HEK293 (cell line): ENCODE data around the gene CEP68.

Experiments used
- CTCF ChIA-PET: fragments of 350-600 bp; formaldehyde crosslinking; extraction: SDS; loops from one replicate; lab custom pipeline; 2021; ENCODE audit warnings: antibody characterized with exemption; lab: Yijun Ruan, JAX
- POLR2A ChIA-PET: fragments of 300-600 bp; formaldehyde crosslinking; extraction: SDS; loops from one replicate; lab custom pipeline; 2020; ENCODE audit warnings: antibody characterized with exemption, inconsistent platforms; lab: Yijun Ruan, JAX
- H3K27ac ChIP-seq: fragments of 200-500 bp; sonication (Bioruptor generic); 2 replicates; pipeline ENCODE4 v1.5.1; 2014; ENCODE audit warnings: low read depth, low read length, control low read depth, inconsistent platforms; ENCODE audit errors: extremely low read depth
- H3K36me3 ChIP-seq, 2 experiments: fragments of 200-500 bp in 1 of 2; sonication (Bioruptor generic) in 1 of 2; 1 replicate in 1 of 2; 2 replicates in 1 of 2; pipeline ENCODE4 v1.5.1; 2014 to 2017; ENCODE audit warnings: inconsistent platforms in 2 of 2, low read length in 2 of 2; ENCODE audit not compliant: control insufficient read depth in 2 of 2, insufficient read depth in 1 of 2
- H3K4me1 ChIP-seq: fragments of 200-500 bp; sonication (Bioruptor generic); 2 replicates; pipeline ENCODE4 v1.5.1; 2014; ENCODE audit warnings: mild to moderate bottlenecking, low read length, inconsistent platforms; ENCODE audit not compliant: control insufficient read depth, insufficient read depth
- H3K4me3 ChIP-seq: 2 replicates; pipeline ENCODE4 v1.5.1; 2011; ENCODE audit warnings: low read depth, mild to moderate bottlenecking, control low read depth, low read length, moderate library complexity
- H3K9me3 ChIP-seq: fragments of 200-500 bp; sonication (Bioruptor generic); 2 replicates; pipeline ENCODE4 v1.5.1; 2014; ENCODE audit warnings: low read depth, low read length, inconsistent platforms; ENCODE audit not compliant: control insufficient read depth, insufficient read depth
- ZIC2 ChIP-seq: fragments of 450-650 bp; formaldehyde crosslinking; IDR thresholded peaks from 2 replicates; pipeline ENCODE4 v1.5.1; 2016; ENCODE audit warnings: missing biosample characterization, missing genetic modification characterization
- ZNF174 ChIP-seq: fragments of 450-650 bp; formaldehyde crosslinking; IDR thresholded peaks from 2 replicates; pipeline ENCODE4 v1.5.0; 2017; ENCODE audit warnings: missing biosample characterization, mild to moderate bottlenecking, missing genetic modification characterization
- ZNF324 ChIP-seq: fragments of 450-650 bp; formaldehyde crosslinking; IDR thresholded peaks from 2 replicates; pipeline ENCODE4 v1.5.1; 2016; ENCODE audit warnings: missing biosample characterization, missing genetic modification characterization
- ZNF341 ChIP-seq: fragments of 450-650 bp; formaldehyde crosslinking; IDR thresholded peaks from 2 replicates; pipeline ENCODE4; 2016; ENCODE audit warnings: low read depth, missing biosample characterization, missing genetic modification characterization
- ZNF549 ChIP-seq: fragments of 450-650 bp; IDR thresholded peaks from 2 replicates; pipeline ENCODE4 v1.5.1; 2018; ENCODE audit warnings: missing biosample characterization, missing genetic modification characterization, mild to moderate bottlenecking, inconsistent platforms, moderate library complexity
- ZNF692 ChIP-seq: fragments of 450-650 bp; formaldehyde crosslinking; IDR thresholded peaks from 2 replicates; pipeline ENCODE4 v1.5.1; 2016; ENCODE audit warnings: missing biosample characterization, missing genetic modification characterization
- ZNF768 ChIP-seq: fragments of 450-650 bp; formaldehyde crosslinking; IDR thresholded peaks from 2 replicates; pipeline ENCODE4 v1.5.1; 2018; ENCODE audit warnings: missing biosample characterization, mild to moderate bottlenecking, missing genetic modification characterization
- ZNF837 ChIP-seq: fragments of 450-650 bp; formaldehyde crosslinking; IDR thresholded peaks from 2 replicates; pipeline ENCODE4 v1.5.1; 2016; ENCODE audit warnings: missing biosample characterization, missing genetic modification characterization
- TF ChIP-seq, protein P1 (sequence below): fragments of 450-650 bp; formaldehyde crosslinking; IDR thresholded peaks from 2 replicates; pipeline ENCODE4 v1.5.1; 2017; ENCODE audit warnings: missing biosample characterization, missing genetic modification characterization
- TF ChIP-seq, protein P2 (sequence below): fragments of 450-650 bp; formaldehyde crosslinking; conservative IDR thresholded peaks from 2 replicates; pipeline ENCODE4 v1.5.1; 2016; ENCODE audit warnings: low read depth, missing biosample characterization, missing genetic modification characterization
- TF ChIP-seq, protein P3 (sequence below): fragments of 450-650 bp; formaldehyde crosslinking; conservative IDR thresholded peaks from 2 replicates; pipeline ENCODE4 v1.5.1; 2016; ENCODE audit warnings: low read depth, missing biosample characterization, missing genetic modification characterization

Gene CEP68

GRCh38 chr2:65045651-65046050 lies 10.6 kb upstream of the CEP68 start:
- H3K4me1 ChIP-seq = no peaks in the 10 kb centered on the region
- H3K4me3 ChIP-seq = no peak overlapping the region
- ChIA-PET CTCF (interaction anchor here (0.7 kb wide), 1 partner anchor 453 kb away, joined by 4 read pairs; no protein-coding TSS in a partner anchor), POLR2A (interaction anchor here (3.1 kb wide), 1 partner anchor 10 kb away, joined by 29 read pairs; the partner anchor contains the start of gene CEP68)
- no peaks in the 10 kb centered on the region for H3K9me3 ChIP-seq
- H3K27ac ChIP-seq = no peak overlapping the region
- peaks cover 0 to 25% of the 10 kb centered on the region in 2 experiments; a peak in 2 of 3 replicates for H3K36me3 ChIP-seq
- TF ChIP-seq ZNF324 (tag by site-specific recombination) = no peak
- TF ChIP-seq ZNF549 (tag by site-specific recombination) = peak; percentile 64
- TF ChIP-seq ZNF768 (tag by site-specific recombination) = no peak
- TF ChIP-seq ZIC2 = peak; percentile 56; the same call in 1 of the 2 replicates
- TF ChIP-seq, all 188 proteins: peak for 2

- Histone ChIP-seq H3K4me3 (no peak overlapping the region), H3K4me1 (no peaks in the 10 kb centered on the region), H3K9me3 (no peaks in the 10 kb centered on the region), H3K27ac (no peak overlapping the region), H3K36me3 (peaks cover 0 to 25% of the 10 kb centered on the region in 2 experiments; a peak in 2 of 3 replicates)
- ChIA-PET POLR2A (interaction anchor here (0.6 to 3.1 kb wide), 3 partner anchors 9 to 129 kb away, joined by 3 to 29 read pairs (median 5); partner anchors contain the start of gene CEP68), CTCF (interaction anchor here (0.7 to 1.4 kb wide), 2 partner anchors 22 to 460 kb away, joined by 3 to 4 read pairs; no protein-coding TSS in a partner anchor)
- TF ChIP-seq ZNF174 (no peak), ZNF341 (no peak), ZNF837 (tag by site-specific recombination) (no peak)
- TF ChIP-seq, protein P1, sequence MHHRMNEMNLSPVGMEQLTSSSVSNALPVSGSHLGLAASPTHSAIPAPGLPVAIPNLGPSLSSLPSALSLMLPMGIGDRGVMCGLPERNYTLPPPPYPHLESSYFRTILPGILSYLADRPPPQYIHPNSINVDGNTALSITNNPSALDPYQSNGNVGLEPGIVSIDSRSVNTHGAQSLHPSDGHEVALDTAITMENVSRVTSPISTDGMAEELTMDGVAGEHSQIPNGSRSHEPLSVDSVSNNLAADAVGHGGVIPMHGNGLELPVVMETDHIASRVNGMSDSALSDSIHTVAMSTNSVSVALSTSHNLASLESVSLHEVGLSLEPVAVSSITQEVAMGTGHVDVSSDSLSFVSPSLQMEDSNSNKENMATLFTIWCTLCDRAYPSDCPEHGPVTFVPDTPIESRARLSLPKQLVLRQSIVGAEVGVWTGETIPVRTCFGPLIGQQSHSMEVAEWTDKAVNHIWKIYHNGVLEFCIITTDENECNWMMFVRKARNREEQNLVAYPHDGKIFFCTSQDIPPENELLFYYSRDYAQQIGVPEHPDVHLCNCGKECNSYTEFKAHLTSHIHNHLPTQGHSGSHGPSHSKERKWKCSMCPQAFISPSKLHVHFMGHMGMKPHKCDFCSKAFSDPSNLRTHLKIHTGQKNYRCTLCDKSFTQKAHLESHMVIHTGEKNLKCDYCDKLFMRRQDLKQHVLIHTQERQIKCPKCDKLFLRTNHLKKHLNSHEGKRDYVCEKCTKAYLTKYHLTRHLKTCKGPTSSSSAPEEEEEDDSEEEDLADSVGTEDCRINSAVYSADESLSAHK (tag by site-specific recombination) = no peak
- TF ChIP-seq, protein P2, sequence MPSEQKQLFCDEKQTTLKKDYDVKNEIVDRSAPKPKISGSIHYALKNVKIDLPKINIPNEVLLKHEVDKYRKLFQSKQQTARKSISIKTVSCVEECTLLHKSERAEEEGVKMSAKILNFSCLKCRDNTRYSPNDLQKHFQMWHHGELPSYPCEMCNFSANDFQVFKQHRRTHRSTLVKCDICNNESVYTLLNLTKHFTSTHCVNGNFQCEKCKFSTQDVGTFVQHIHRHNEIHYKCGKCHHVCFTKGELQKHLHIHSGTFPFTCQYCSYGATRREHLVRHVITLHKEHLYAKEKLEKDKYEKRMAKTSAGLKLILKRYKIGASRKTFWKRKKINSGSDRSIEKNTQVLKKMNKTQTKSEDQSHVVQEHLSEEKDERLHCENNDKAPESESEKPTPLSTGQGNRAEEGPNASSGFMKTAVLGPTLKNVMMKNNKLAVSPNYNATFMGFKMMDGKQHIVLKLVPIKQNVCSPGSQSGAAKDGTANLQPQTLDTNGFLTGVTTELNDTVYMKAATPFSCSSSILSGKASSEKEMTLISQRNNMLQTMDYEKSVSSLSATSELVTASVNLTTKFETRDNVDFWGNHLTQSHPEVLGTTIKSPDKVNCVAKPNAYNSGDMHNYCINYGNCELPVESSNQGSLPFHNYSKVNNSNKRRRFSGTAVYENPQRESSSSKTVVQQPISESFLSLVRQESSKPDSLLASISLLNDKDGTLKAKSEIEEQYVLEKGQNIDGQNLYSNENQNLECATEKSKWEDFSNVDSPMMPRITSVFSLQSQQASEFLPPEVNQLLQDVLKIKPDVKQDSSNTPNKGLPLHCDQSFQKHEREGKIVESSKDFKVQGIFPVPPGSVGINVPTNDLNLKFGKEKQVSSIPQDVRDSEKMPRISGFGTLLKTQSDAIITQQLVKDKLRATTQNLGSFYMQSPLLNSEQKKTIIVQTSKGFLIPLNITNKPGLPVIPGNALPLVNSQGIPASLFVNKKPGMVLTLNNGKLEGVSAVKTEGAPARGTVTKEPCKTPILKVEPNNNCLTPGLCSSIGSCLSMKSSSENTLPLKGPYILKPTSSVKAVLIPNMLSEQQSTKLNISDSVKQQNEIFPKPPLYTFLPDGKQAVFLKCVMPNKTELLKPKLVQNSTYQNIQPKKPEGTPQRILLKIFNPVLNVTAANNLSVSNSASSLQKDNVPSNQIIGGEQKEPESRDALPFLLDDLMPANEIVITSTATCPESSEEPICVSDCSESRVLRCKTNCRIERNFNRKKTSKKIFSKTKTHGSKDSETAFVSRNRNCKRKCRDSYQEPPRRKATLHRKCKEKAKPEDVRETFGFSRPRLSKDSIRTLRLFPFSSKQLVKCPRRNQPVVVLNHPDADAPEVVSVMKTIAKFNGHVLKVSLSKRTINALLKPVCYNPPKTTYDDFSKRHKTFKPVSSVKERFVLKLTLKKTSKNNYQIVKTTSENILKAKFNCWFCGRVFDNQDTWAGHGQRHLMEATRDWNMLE (tag by site-specific recombination) = no peak
Observed at GRCh38 chr2:65046633-65047407, 9.4 kb upstream of the CEP68 start.

GRCh38 chr2:65049010-65049639 lies 7.1 kb upstream of the CEP68 start:
- Histone ChIP-seq H3K27ac (no peak overlapping the region), H3K9me3 (no peaks in the 10 kb centered on the region), H3K36me3 (peaks cover 0 to 18% of the 10 kb centered on the region in 2 experiments; a peak in 1 of 3 replicates), H3K4me3 (no peak overlapping the region), H3K4me1 (no peaks in the 10 kb centered on the region)
- POLR2A ChIA-PET = interaction anchor here (1.1 kb wide), 1 partner anchor 81 kb away, joined by 3 read pairs; the partner anchor contains the start of gene RAB1A
- CTCF ChIA-PET = interaction anchor here (0.7 to 1.8 kb wide), 3 partner anchors 9 to 524 kb away, joined by 3 to 7 read pairs (median 4); no protein-coding TSS in a partner anchor
- TF ChIP-seq ZNF692 (tag by site-specific recombination) = peak; percentile 59; the same call in 1 of the 2 replicates
- TF ChIP-seq, protein P1 (tag by site-specific recombination) = 0 out of 2 replicates have a peak, but pooled peaks have one; percentile 26
- TF ChIP-seq, protein P3, sequence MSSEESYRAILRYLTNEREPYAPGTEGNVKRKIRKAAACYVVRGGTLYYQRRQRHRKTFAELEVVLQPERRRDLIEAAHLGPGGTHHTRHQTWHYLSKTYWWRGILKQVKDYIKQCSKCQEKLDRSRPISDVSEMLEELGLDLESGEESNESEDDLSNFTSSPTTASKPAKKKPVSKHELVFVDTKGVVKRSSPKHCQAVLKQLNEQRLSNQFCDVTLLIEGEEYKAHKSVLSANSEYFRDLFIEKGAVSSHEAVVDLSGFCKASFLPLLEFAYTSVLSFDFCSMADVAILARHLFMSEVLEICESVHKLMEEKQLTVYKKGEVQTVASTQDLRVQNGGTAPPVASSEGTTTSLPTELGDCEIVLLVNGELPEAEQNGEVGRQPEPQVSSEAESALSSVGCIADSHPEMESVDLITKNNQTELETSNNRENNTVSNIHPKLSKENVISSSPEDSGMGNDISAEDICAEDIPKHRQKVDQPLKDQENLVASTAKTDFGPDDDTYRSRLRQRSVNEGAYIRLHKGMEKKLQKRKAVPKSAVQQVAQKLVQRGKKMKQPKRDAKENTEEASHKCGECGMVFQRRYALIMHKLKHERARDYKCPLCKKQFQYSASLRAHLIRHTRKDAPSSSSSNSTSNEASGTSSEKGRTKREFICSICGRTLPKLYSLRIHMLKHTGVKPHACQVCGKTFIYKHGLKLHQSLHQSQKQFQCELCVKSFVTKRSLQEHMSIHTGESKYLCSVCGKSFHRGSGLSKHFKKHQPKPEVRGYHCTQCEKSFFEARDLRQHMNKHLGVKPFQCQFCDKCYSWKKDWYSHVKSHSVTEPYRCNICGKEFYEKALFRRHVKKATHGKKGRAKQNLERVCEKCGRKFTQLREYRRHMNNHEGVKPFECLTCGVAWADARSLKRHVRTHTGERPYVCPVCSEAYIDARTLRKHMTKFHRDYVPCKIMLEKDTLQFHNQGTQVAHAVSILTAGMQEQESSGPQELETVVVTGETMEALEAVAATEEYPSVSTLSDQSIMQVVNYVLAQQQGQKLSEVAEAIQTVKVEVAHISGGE (tag by site-specific recombination) = no peak
